Measurements from ENCODE around the gene STXBP1.

The STXBP1 gene

GRCh38 chr9:127739614-127740330, 127.7 kb downstream of the STXBP1 start:
- DNase-seq = no peak

- no peak for DNase-seq
Observed at GRCh38 chr9:127741831-127742434, 129.9 kb downstream of the STXBP1 start.

Measured in activated T-cell treated with anti-CD3 and anti-CD28 coated beads, Interleukin-2, amount 50 U/mL, for 48 hours (primary cell).